Caco-2 (cell line): ENCODE data around the gene MASP1. TPM values are rescaled to one million over a fixed set of nuclear protein-coding genes. Genes with fewer than 3 reads are reported as not detected.

ENCODE experiments used
- BruUV-seq: library from RNA; stranded (reverse); fragments of 400-500 nt; replicated peaks from 2 replicates; lab custom pipeline; 2021; lab: Mats Ljungman, UMichigan
- CTCF ChIA-PET: fragments of 300-600 bp; sonication (Branson Sonifier 250); formaldehyde crosslinking; loops from one replicate; lab custom pipeline; 2022; ENCODE audit warnings: antibody characterized with exemption; lab: Charles Lee
- POLR2A ChIA-PET: fragments of 300-600 bp; sonication (Branson Sonifier 250); formaldehyde crosslinking; loops from one replicate; lab custom pipeline; 2022; ENCODE audit warnings: antibody characterized with exemption; lab: Charles Lee
- DNase-seq, 2 experiments: peaks; one replicate each; pipeline versions ENCODE4 v3.0.0 to v3.0.0-alpha.2; 2020 to 2022
- H3K27me3 ChIP-seq: replicated peaks from 2 replicates; pipeline ENCODE4 v1.6.0; 2011; ENCODE audit warnings: low read length; ENCODE audit not compliant: control insufficient read depth, insufficient read depth
- H3K36me3 ChIP-seq: 2 replicates; pipeline ENCODE4 v1.5.1; 2011; ENCODE audit warnings: low read length; ENCODE audit not compliant: control insufficient read depth, insufficient read depth
- H3K4me1 ChIP-seq: fragments of 250-450 bp; sonication (Bioruptor Pico); 2 replicates; pipeline ENCODE4 v1.5.1; 2020; ENCODE audit warnings: mild to moderate bottlenecking
- H3K4me3 ChIP-seq: 2 replicates; pipeline ENCODE4 v1.5.1; 2011; ENCODE audit warnings: low read depth, mild to moderate bottlenecking, control low read depth, low read length
- H3K9me3 ChIP-seq: fragments of 250-450 bp; sonication (Bioruptor Pico); 2 replicates; pipeline ENCODE4 v1.5.1; 2020; ENCODE audit warnings: mild to moderate bottlenecking, moderate library complexity
- H3K27ac Mint-ChIP-seq: one replicate; pipeline ENCODE4 v1.8.0; 2022; ENCODE audit warnings: mixed read lengths; ENCODE audit not compliant: unreplicated experiment
- H3K27me3 Mint-ChIP-seq: one replicate; pipeline ENCODE4 v1.8.0; 2022; ENCODE audit warnings: mixed read lengths; ENCODE audit not compliant: insufficient read depth, unreplicated experiment
- H3K36me3 Mint-ChIP-seq: one replicate; pipeline ENCODE4 v1.8.0; 2022; ENCODE audit warnings: mild to moderate bottlenecking, mixed read lengths; ENCODE audit not compliant: insufficient read depth, unreplicated experiment
- H3K4me1 Mint-ChIP-seq: one replicate; pipeline ENCODE4 v1.8.0; 2022; ENCODE audit warnings: low read depth, mixed read lengths; ENCODE audit not compliant: unreplicated experiment
- H3K4me3 Mint-ChIP-seq: one replicate; pipeline ENCODE4 v1.8.0; 2022; ENCODE audit warnings: mild to moderate bottlenecking, moderate library complexity, mixed read lengths; ENCODE audit not compliant: unreplicated experiment
- H3K9me3 Mint-ChIP-seq: one replicate; pipeline ENCODE4 v1.8.0; 2022; ENCODE audit warnings: mixed read lengths; ENCODE audit not compliant: unreplicated experiment
- CTCF ChIP-seq, 2 experiments: fragments of 200-600 bp in 1 of 2; IDR thresholded peaks; 1 replicate in 1 of 2; 2 replicates in 1 of 2; pipeline versions ENCODE4 v1.5.1 to v1.8.0; 2011 to 2022; ENCODE audit warnings: antibody characterized with exemption in 1 of 2, control low read depth in 1 of 2, inconsistent platforms in 1 of 2, low read depth in 1 of 2, low read length in 1 of 2, mild to moderate bottlenecking in 1 of 2, moderate library complexity in 1 of 2; ENCODE audit not compliant: insufficient read depth in 1 of 2, severe bottlenecking in 1 of 2, unreplicated experiment in 1 of 2
- intact Hi-C: fragments of 100-400 bp; cut with micrococcal nuclease; formaldehyde crosslinking; loops from one replicate; pipeline ENCODE4 v1.10.0; 2022; ENCODE audit not compliant: unreplicated experiment
- total RNA-seq: library from RNA; stranded (reverse); gene quantifications from 2 replicates; pipeline ENCODE4 v1.2.3, GENCODE V29; 2022

Gene MASP1
- total RNA-seq, 1 experiment from 2014 or later, result not detected

GRCh38 chr3:187277129-187277462 is 14.4 kb downstream of the MASP1 start:
- Mint-ChIP-seq H3K36me3 (no peaks in the 10 kb centered on the region), H3K27me3 (peaks cover 5% of the 10 kb centered on the region), H3K9me3 (no peaks in the 10 kb centered on the region), H3K4me1 (no peaks in the 10 kb centered on the region), H3K4me3 (no peak overlapping the region), H3K27ac (no peak overlapping the region)
- no peak for DNase-seq
- Histone ChIP-seq H3K27me3 (no peaks in the 10 kb centered on the region), H3K4me1 (no peaks in the 10 kb centered on the region), H3K4me3 (no peak overlapping the region), H3K9me3 (no peaks in the 10 kb centered on the region), H3K36me3 (no peaks in the 10 kb centered on the region)
- no TSS peak for BruUV-seq
- intact Hi-C loops, result no loop called here
- ChIA-PET CTCF (no interaction called here), POLR2A (no interaction called here)
- no peak for TF ChIP-seq CTCF (IDR thresholded peaks at IDR 0.05; ENCODE audit: insufficient read depth in 1 of 2, low read depth in 1 of 2, low read length in 1 of 2, severe bottlenecking in 1 of 2, unreplicated experiment in 1 of 2)

- Mint-ChIP-seq H3K27ac (no peak overlapping the region), H3K27me3 (peaks cover 5% of the 10 kb centered on the region), H3K4me3 (no peak overlapping the region), H3K36me3 (no peaks in the 10 kb centered on the region), H3K4me1 (no peaks in the 10 kb centered on the region), H3K9me3 (no peaks in the 10 kb centered on the region)
- no peak for TF ChIP-seq CTCF (IDR thresholded peaks at IDR 0.05; ENCODE audit: insufficient read depth in 1 of 2, low read depth in 1 of 2, low read length in 1 of 2, severe bottlenecking in 1 of 2, unreplicated experiment in 1 of 2)
- CTCF ChIA-PET, result no interaction called here
- Histone ChIP-seq H3K36me3 (no peaks in the 10 kb centered on the region), H3K27me3 (no peaks in the 10 kb centered on the region), H3K4me1 (no peaks in the 10 kb centered on the region), H3K4me3 (no peak overlapping the region), H3K9me3 (no peaks in the 10 kb centered on the region)
- no TSS peak for BruUV-seq
- intact Hi-C loops, result no loop called here
- DNase-seq, result no peak
- POLR2A ChIA-PET, result no interaction called here
Measured at GRCh38 chr3:187276397-187277128, 15.0 kb downstream of the MASP1 start.

GRCh38 chr3:187274977-187275338 is 16.6 kb downstream of the MASP1 start:
- Mint-ChIP-seq H3K27ac (no peak overlapping the region), H3K4me1 (no peaks in the 10 kb centered on the region), H3K4me3 (no peak overlapping the region), H3K36me3 (no peaks in the 10 kb centered on the region), H3K9me3 (no peaks in the 10 kb centered on the region), H3K27me3 (peaks cover 4% of the 10 kb centered on the region)
- ChIA-PET CTCF (no interaction called here), POLR2A (no interaction called here)
- Histone ChIP-seq H3K4me3 (no peak overlapping the region), H3K4me1 (no peaks in the 10 kb centered on the region), H3K36me3 (no peaks in the 10 kb centered on the region), H3K27me3 (no peaks in the 10 kb centered on the region), H3K9me3 (no peaks in the 10 kb centered on the region)
- no TSS peak for BruUV-seq
- no peak for DNase-seq
- no peak for TF ChIP-seq CTCF (IDR thresholded peaks at IDR 0.05; ENCODE audit: insufficient read depth in 1 of 2, low read depth in 1 of 2, low read length in 1 of 2, severe bottlenecking in 1 of 2, unreplicated experiment in 1 of 2)
- intact Hi-C loops, result no loop called here
